Erythroblast (primary cell): ENCODE data around the gene PDZRN3.

Experiments used
- GATA1 ChIP-seq: IDR thresholded peaks from 2 replicates; pipeline ENCODE4 v1.6.1; 2011; ENCODE audit warnings: low read depth, mild to moderate bottlenecking, control low read depth, low read length, moderate library complexity
- POLR2A ChIP-seq: IDR thresholded peaks from 2 replicates; pipeline ENCODE4 v1.6.1; 2011; ENCODE audit warnings: mild to moderate bottlenecking, low read length

DNA sequence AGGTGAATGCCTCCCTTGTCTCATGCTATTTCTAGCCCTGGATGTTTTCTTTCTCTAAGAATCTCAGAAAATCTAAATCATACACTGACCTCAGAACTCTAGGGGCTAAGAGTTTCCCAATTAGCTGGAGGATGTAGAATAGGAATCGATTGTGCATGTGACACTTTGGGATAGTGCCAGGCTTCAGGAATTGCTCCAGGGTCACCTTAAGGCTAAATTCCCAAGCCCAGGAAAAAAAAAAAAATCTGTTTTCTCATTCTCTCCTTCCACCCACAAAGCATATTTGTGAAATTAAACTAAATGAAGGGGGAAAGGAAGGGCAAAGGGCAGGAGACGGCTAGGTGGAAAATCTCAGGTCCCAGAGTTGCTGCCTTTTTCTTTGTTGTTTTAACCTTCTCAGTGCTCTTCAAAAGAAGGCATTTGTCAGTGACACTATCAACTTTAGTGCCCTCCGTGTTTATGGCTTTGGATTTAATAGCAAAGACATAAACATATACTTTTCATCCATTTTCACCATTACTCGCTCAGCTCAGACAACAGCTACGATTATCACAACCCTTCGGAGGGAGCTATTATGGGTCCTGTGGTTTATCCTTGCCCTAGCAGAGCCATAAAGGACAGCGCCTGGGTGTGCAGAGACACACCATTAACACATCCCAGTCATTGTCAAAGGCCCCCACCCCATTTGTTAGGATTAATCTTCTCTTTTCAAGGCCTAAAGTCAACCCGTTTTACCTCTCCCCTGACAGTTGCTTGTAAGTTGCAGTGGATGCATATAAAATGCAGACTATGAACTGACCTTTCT is 271.7 kb downstream of the PDZRN3 start:
- TF ChIP-seq POLR2A, result no peak
- TF ChIP-seq GATA1, result no peak
